ENCODE data around the gene AGAP1.

DNA sequence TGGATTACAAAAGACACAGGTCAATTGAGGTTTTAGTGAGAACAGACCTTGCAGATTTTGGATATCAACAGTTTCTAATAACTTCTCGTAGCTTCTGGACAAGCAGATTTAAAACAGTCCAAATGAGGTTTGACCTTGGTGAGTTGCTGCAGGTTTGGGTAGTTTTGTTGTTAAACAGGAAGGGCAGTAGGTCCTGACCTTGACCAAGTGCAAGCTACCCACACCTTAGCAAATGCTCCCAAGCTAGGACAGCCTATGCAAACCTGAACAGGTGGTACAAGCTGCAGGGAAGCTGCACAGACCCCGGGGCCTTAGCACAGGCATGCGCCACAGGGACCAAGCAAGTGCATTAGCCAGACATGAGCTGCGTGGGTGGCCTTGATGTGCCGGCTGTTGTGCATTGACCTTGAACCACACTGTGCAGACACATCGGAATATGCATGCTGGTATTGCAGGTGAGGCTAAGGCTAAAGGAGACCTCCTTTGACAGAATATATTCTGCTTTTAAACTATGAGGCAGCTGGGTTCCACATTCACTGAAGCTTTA, 40.2 kb upstream of the AGAP1 start:
- TF ChIP-seq, protein P1, sequence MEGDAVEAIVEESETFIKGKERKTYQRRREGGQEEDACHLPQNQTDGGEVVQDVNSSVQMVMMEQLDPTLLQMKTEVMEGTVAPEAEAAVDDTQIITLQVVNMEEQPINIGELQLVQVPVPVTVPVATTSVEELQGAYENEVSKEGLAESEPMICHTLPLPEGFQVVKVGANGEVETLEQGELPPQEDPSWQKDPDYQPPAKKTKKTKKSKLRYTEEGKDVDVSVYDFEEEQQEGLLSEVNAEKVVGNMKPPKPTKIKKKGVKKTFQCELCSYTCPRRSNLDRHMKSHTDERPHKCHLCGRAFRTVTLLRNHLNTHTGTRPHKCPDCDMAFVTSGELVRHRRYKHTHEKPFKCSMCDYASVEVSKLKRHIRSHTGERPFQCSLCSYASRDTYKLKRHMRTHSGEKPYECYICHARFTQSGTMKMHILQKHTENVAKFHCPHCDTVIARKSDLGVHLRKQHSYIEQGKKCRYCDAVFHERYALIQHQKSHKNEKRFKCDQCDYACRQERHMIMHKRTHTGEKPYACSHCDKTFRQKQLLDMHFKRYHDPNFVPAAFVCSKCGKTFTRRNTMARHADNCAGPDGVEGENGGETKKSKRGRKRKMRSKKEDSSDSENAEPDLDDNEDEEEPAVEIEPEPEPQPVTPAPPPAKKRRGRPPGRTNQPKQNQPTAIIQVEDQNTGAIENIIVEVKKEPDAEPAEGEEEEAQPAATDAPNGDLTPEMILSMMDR (IDR thresholded peaks at IDR 0.05), result no peak
- no peak for TF ChIP-seq EP300 (IDR thresholded peaks at IDR 0.05)
- no peak for TF ChIP-seq POLR2A (IDR thresholded peaks at IDR 0.05)
- TF ChIP-seq POLR2AphosphoS5 (IDR thresholded peaks at IDR 0.05), result no peak

Data from sigmoid colon (tissue), 4 donors.